ENCODE results near the gene PPP6R2. TPM values are rescaled to one million over a fixed set of nuclear protein-coding genes. Genes with fewer than 3 reads are reported as not detected.

Gene PPP6R2
- total and polyA plus RNA-seq, 2 of the 8 experiments (the other 6 are each of a cell fraction or from before 2014, with no cell fraction given), result 25.0 to 32.2 TPM

GRCh38 chr22:50483977-50484853 lies 141.1 kb downstream of the PPP6R2 start:
- Histone ChIP-seq H3K79me2 (ENCODE audit: control insufficient read depth in 1 of 2, insufficient read depth in 2 of 2, low read length in 2 of 2) (no peaks in the 10 kb centered on the region), H3K4ac (replicated peaks; ENCODE audit: insufficient read length, low read depth, low read length) (no peak overlapping the region), H3K23ac (ENCODE audit: insufficient read length) (no peak overlapping the region), H3K9ac (replicated peaks in 1 of 4; ENCODE audit: extremely low read depth in 1 of 4, low read depth in 3 of 4, low read length in 3 of 4) (no peak overlapping the region), H3K4me2 (ENCODE audit: insufficient read depth in 1 of 2, low read depth in 2 of 2, low read length in 2 of 2) (no peak overlapping the region), H3K4me3 (ENCODE audit: extremely low read depth in 1 of 4, insufficient read depth in 2 of 4, low read depth in 3 of 4, low read length in 4 of 4) (no peak overlapping the region), H3K23me2 (ENCODE audit: low read depth, low read length) (peaks cover 4% of the 10 kb centered on the region; the same call in 1 of the 2 replicates), H3K36me3 (ENCODE audit: control insufficient read depth in 2 of 4, insufficient read depth in 4 of 4, low read length in 3 of 4) (0 out of 8 replicates have a peak, but pooled peaks cover 0 to 2% (median 0%) of the 10 kb centered on the region in 4 experiments), H3K79me1 (ENCODE audit: low read depth, low read length) (no peaks in the 10 kb centered on the region), H2BK120ac (replicated peaks; ENCODE audit: low read depth, low read length) (no peak overlapping the region), H4K8ac (ENCODE audit: extremely low read depth, insufficient read depth, low read length) (no peak overlapping the region), H3K56ac (replicated peaks; ENCODE audit: insufficient read length, low read depth, low read length) (no peak overlapping the region), H2AK5ac (ENCODE audit: low read depth, low read length) (no peak overlapping the region), H3K9me3 (ENCODE audit: insufficient read depth in 2 of 2, low read depth in 1 of 2, low read length in 1 of 2) (no peaks in the 10 kb centered on the region), H3K18ac (ENCODE audit: extremely low read depth, low read length) (no peak overlapping the region; the same call in 1 of the 2 replicates), H4K91ac (replicated peaks; ENCODE audit: insufficient read length, low read length) (peak overlapping the region; percentile 41), H4K20me1 (replicated peaks in 1 of 2; ENCODE audit: control insufficient read depth in 1 of 2, insufficient read depth in 2 of 2, low read length in 2 of 2) (peaks cover 0 to 3% of the 10 kb centered on the region in 2 experiments), H2AFZ (ENCODE audit: low read length) (no peak overlapping the region), H3K4me1 (replicated peaks in 1 of 4; ENCODE audit: control insufficient read depth in 3 of 4, insufficient read depth in 4 of 4, low read length in 3 of 4) (peaks cover 0 to 5% (median 0%) of the 10 kb centered on the region in 4 experiments; a peak in 4 of 7 replicates), H2BK12ac (ENCODE audit: low read depth, low read length) (no peak overlapping the region; the same call in 1 of the 2 replicates), H3K27me3 (replicated peaks in 1 of 4; ENCODE audit: control insufficient read depth in 3 of 4, extremely low read depth in 1 of 4, insufficient read depth in 3 of 4, low read length in 3 of 4) (peaks cover 1 to 17% (median 13%) of the 10 kb centered on the region in 4 experiments; a peak in 6 of 7 replicates), H3K27ac (ENCODE audit: low read depth, low read length) (no peak overlapping the region), H2BK15ac (ENCODE audit: low read length) (no peak overlapping the region), H4K5ac (ENCODE audit: insufficient read length, low read depth, low read length) (no peak overlapping the region), H3K14ac (ENCODE audit: insufficient read length) (no peak overlapping the region), H2BK20ac (ENCODE audit: low read length) (no peak overlapping the region), H2BK5ac (ENCODE audit: low read depth, low read length) (0 out of 2 replicates have a peak overlapping the region, but pooled peaks have one; percentile 4)
- POLR2A ChIA-PET (ENCODE audit: partially characterized antibody), result interaction anchor here (0.6 to 4.8 kb wide), 14 partner anchors 8 to 55 kb away, joined by 3 to 21 read pairs (median 6); no protein-coding TSS in a partner anchor
- 88% methylated on average over 27 of the region's 31 CpGs; no CpG with 5 or more reads in 1 of the 2 experiments for WGBS, 2 experiments (ENCODE audit: extremely low coverage in 1 of 2, insufficient coverage in 1 of 2, insufficient read length in 1 of 2, insufficient replicate concordance in 2 of 2, low coverage in 1 of 2, low lambda C conversion rate in 2 of 2, missing lambda C conversion rate in 1 of 2)
- FAIRE-seq (no peak), DNase-seq (ENCODE audit: low read depth in 1 of 2, low spot score in 2 of 2) (no peak)
- CTCF ChIA-PET (ENCODE audit: partially characterized antibody), result interaction anchor here (1.1 to 5.6 kb wide), 6 partner anchors 8 to 212 kb away, joined by 3 to 54 read pairs (median 3); no protein-coding TSS in a partner anchor
- TF ChIP-seq RFX5 (IDR thresholded peaks at IDR 0.05; ENCODE audit: borderline replicate concordance, low read depth, low read length) (no peak), EZH2 (IDR thresholded peaks at IDR 0.05; ENCODE audit: low read depth, low read length, severe bottlenecking) (no peak), PHF8 (conservative IDR thresholded peaks at IDR 0.05; ENCODE audit: low read depth, low read length) (no peak), POLR2A (IDR thresholded peaks at IDR 0.05; ENCODE audit: control extremely low read depth in 1 of 2, low read depth in 2 of 2, low read length in 2 of 2) (no peak), SAP30 (IDR thresholded peaks at IDR 0.05; ENCODE audit: insufficient read depth, insufficient replicate concordance, low read length) (no peak), TAF7 (optimal IDR thresholded peaks at IDR 0.05; ENCODE audit: borderline replicate concordance, low read depth, low read length) (no peak), MAX (IDR thresholded peaks at IDR 0.05) (no peak), CTBP2 (IDR thresholded peaks at IDR 0.05; ENCODE audit: borderline replicate concordance, insufficient read depth, insufficient read length, low read length) (no peak), KDM5A (IDR thresholded peaks at IDR 0.05; ENCODE audit: low read length) (no peak), MAFK (IDR thresholded peaks at IDR 0.05; ENCODE audit: low read depth, low read length) (no peak)
